Subcutaneous adipose tissue (tissue), 4 donors: Measurements from ENCODE around the gene ANAPC10. TPM values are rescaled to one million over a fixed set of nuclear protein-coding genes. Genes with fewer than 3 reads are reported as not detected.

Source experiments
- CTCF ChIP-seq: fragments of 450-650 bp; IDR thresholded peaks from one replicate; pipeline ENCODE4 v1.5.1; 2016; ENCODE audit warnings: low read depth, mild to moderate bottlenecking, control low read depth, antibody characterized with exemption, moderate library complexity
- total RNA-seq, 4 donors: library from RNA; depleted of rRNA; stranded (reverse); fragments of >200 nt; gene quantifications; one replicate each; pipeline ENCODE4 v1.1.0, GENCODE V29; 2016

ANAPC10 gene
- total RNA-seq, 4 donors from 2014 or later = 24.6 to 35.6 (median 28.2) TPM

- TF ChIP-seq CTCF = no peak
These were observed 49.2 kb downstream of the ANAPC10 start for GRCh38 chr4:145048817-145049216.

GRCh38 chr4:145047151-145047550, 50.8 kb downstream of the ANAPC10 start:
- no peak for TF ChIP-seq CTCF

- no peak for TF ChIP-seq CTCF
These were observed 52.8 kb downstream of the ANAPC10 start for GRCh38 chr4:145045180-145045579.

- TF ChIP-seq CTCF = no peak
These were observed 53.7 kb downstream of the ANAPC10 start for GRCh38 chr4:145044341-145044740.

- TF ChIP-seq CTCF = no peak
These were observed 54.7 kb downstream of the ANAPC10 start for GRCh38 chr4:145043306-145043705.

- TF ChIP-seq CTCF = no peak
These were observed 55.3 kb downstream of the ANAPC10 start for GRCh38 chr4:145042601-145043285.

GRCh38 chr4:145041378-145041777, 56.6 kb downstream of the ANAPC10 start:
- TF ChIP-seq CTCF = no peak
